T-helper 9 cell (primary cell): ENCODE results near the gene HTT.

Source experiments
- DNase-seq: peaks from one replicate; pipeline ENCODE4 v3.0.0-alpha.2; 2020

HTT gene

DNA sequence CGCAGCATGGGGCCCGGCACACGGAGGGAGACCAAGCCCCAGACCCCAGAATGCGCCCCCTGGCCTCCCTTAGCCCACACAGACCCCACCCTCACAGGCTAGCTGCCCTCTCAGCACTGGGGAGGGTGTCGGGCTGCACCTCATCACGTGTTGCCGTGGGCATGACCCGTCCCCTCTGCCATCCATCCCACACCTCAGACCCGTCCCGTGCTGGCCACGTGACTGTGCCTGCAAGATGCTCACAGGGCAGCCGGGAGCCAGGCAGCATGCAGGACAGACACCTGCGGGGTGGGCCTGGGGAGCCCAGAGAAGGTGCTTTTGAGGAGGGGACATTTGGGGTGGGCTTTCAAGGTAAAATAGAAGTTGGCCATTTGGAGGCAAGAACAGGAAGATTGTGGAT, 179.3 kb downstream of the HTT start:
- DNase-seq: no peak

DNA sequence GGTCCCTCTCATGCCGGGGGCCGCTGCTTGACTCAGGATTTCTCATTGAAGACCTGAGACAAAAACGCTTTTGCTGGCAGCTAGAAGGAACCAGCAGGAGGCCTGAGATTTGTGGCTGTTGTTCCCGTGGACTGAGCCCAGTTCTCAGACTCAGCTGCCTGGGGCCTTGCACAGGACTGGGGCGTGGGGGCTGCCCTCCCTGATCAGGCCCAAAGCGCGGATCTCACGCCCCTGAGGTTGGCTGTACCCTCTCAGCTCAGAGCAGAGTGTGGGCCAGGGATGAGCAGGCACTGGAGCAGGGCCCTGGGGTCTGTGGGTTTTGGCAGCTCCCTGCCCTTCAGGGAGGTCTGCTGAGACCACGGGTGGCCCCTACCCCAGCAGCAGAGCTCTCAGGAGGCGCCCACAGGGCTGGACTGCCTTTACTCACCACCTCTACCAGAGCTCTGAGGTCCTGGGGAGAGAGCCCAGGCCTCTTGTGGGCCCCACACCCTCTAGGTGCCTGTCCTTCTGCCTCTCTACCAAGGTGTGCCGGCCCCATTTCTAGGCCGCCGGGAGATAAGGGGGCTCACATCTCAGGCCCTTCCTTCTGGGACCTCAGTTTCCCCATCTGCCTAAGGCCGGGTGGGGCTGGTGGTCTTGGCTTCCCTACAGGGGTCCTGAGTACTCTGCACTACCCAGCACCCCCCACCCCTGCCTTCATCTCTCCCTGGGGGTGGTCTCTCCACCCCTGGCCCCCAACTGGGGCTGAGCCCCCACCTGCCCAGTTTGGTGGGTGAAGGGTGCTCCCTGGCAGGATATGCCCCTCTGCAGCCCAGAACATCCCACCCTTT, 180.0 kb downstream of the HTT start:
- no peak for DNase-seq

DNA sequence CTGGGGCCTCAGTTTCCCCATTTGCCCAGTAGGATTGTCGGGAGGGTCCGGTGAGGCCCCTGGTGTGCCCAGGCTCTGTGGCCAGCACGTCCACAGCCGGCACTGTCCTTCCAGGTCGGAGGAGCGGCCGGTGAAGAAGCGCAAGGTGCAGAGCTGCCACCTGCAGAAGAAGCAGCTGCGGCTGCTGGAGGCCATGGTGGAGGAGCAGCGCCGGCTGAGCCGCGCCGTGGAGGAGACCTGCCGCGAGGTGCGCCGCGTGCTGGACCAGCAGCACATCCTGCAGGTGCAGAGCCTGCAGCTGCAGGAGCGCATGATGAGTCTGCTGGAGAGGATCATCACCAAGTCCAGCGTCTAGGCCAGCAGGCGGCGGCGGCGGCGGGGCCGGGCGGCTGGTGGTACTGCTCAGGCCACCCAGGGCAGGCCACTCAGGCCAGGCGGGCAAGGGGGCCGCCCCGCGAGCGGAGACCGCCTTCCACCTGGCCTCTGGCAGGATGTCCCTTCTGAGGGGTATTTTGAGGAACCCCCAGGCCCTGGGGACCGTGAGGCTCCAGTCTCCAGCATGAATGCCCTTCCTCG, 181.2 kb downstream of the HTT start:
- no peak for DNase-seq

GRCh38 chr4:3256230-3257102, 182.0 kb downstream of the HTT start:
- no peak for DNase-seq

DNA sequence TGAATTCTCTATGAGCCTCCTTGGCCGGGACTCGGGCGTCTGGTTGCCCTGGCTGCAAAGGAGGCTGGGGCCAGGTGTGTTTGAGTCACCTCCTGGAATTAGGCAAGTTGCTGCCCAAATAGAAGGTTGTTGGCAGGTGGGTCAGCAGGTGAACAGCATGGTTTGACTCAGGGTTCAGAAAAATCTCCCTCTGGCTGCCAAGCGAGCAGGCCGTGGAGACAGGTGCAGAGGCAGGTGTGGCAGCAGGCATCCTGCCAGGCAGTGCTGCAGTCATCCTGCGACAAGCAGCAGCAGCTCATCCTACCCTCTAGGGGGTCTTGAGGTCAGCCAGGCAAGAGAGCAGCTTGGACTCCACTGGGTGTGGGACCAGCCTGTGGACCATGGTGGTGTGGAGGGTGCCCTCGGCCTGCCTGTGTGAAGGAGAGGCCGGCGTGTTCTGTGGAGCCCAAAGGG, 182.6 kb downstream of the HTT start:
- DNase-seq: no peak

DNA sequence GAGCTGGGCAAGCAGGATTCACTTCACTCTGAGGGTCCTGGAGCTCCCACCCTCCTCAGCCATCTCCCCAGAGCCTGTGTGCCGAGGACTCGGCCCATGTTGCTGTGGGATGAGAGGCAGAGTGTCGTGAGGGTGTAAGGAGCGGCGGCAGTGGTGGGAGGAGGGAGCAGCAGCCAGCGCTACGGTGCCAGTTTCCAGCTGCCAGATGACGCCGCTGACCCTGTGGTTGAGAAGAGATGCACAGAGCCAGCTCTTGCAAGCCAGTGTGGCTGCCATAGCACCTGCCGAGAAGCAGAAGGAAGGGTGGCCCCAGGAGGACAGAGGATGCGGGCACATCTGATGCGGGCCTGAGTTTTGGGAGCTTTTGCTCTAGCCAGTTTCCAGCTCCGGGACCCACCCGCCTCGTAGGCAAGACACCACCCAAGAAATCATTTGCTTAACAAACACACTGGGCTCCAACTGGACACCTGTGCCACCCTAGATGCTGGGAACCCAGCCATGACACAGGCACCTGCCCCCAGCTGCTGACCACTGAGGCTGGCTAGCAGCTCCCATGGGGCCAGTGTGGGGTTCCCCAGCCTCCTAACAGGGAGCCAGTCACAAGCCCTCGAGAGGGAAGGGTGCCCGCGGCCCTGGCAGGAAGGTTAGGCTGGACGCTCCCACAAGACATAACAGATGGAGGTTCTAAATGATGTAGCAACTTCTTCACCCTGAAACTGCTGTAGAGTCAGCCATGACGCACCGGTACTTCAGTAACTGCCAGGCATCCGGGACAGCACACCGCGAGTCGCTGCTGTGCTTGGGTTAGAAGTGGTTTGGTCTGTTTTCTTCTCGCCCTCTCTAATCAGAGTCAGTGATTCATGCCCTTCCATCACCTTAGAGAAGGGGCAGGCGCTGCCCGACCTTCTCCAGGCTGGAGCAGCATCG, 183.3 kb downstream of the HTT start:
- DNase-seq: no peak

DNA sequence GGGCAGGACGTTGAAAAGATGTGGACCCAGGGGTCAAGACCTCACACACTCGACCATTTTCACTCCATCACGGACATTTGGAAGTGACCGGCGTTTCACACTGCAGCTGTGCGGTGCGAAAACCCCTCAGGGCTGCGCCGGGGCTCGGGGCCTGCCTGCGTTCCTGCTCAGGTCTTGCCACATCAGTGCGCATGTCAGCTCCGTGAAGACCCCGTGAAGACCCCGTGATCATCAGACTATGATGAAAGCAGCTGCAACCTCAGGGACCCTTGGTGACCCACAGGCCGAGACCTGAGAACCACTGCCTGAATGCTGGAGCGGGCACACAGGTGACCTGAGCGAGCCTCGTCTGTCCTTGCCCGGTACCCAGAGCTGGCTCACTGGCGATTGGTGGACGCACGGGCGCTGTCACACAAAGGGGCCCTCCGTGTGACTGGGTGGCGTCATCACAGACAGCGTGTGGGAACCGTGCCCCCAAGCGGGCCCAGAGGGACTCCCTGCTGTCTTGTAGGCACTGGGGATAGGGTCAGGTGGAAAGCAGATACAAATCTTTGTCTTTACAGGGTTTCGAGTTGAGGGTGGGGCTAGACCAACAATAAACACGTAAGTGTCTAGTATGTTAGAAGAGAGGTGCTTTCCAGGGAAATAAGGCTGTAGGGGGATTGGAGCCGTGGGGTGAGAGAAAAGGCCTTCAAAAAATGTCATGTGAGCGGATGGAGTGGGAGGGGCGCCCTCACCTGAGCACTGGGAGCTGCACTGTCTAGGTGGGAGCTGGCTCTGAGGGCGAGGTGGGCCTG, 187.1 kb downstream of the HTT start:
- no peak for DNase-seq

GRCh38 chr4:3262208-3263052, 187.9 kb downstream of the HTT start:
- no peak for DNase-seq

DNA sequence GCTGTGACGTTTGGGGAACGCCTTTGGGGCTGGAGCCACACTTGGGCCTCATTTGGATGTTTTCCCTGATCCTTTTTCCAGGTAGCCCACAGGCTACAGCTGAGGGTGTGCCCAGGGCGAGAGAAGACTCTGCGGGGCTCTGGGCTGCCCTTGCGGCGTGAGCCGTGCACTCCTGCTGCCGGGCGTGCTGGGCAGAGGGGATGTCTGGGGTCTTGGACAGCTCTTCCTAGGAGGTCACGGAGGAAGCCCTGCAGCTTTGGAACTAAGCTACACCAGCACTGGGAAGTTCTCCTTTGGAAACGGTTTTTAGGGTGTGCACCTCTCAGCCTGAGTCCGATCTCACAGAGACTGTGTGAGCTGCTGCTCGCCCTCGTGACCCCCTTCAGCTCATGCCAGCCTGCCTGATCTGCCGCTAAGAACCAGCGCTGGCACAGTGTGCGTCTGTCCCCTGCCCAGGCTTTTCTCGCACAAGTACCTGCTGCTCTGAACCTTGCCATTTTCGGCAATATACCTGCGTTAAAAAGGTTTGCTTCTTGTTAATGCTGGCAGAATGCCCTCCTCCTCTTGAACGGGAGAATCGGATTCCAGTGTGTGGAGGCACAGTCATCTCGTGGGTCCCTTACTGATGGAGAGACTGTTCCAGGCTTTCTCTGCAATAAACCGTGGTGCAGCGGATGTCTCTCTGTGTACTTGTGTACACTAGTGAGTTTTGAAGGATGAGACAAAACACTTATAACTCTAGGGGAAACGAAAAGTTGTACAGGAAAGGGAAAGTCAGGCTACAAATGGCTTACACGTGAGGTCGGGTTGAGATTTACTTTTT, 188.8 kb downstream of the HTT start:
- no peak for DNase-seq

GRCh38 chr4:3263876-3264193, 189.4 kb downstream of the HTT start:
- DNase-seq: no peak

DNA sequence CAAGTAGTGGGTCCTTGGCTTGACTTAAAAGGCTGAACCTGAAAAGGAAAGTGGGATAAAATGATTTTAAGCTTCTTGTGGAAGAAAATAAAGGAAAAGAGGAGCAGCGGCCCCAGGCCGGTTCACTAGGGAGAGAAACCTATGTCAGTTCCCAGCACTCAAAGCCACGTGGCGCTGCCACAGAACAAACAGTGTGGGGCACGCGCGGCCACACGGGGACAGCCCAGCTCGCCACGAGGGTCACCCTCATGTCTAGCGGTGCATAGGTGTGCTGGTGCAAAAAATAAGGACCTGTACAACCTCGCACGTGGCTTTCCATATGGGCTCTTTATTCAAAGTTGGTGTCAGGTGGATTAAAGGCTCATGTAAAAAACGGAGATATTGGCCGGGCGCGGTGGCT, 191.6 kb downstream of the HTT start:
- DNase-seq: no peak

DNA sequence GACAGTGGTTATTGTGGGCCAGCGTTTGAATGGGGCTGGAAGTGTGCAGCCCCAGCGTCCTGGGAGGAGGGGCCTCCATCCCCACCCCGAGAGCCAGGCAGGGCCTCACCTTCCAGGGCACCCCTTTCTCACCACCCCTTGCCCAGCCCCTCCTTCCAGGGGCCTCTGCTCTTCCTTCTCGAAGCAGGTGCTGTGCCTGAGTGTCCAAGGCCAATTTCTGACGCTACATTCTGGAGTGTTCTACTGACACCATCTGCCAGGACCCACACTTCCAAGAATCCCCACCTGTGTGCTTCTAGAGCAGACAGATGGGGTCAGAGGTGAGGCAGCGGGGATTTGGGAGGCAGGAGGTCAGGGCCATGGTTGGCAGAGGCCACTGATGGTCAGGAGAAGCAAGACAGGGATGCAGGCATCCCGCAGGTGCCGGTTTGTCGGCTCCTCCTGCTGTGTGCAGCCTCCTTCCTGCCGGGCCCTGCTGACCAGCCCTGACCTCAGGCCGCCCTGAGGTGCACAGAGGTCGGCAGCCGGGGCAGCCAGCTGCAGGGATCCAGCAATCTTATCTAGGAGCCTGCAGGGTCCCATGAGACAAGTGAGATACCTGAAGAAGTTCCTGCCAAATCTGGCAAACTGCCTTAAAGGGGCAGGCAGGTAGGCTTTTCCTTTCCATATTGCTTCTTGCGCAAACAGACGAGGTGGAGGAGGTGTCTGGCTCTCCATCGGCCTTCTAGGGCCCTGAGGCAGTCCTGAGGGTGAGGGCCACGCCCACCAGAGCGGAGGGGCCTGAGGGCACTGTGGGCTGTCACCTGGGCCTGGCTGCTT, 193.3 kb downstream of the HTT start:
- no peak for DNase-seq

GRCh38 chr4:3268395-3269104, 194.1 kb downstream of the HTT start:
- DNase-seq: no peak

GRCh38 chr4:3269105-3269927, 194.8 kb downstream of the HTT start:
- DNase-seq: no peak

DNA sequence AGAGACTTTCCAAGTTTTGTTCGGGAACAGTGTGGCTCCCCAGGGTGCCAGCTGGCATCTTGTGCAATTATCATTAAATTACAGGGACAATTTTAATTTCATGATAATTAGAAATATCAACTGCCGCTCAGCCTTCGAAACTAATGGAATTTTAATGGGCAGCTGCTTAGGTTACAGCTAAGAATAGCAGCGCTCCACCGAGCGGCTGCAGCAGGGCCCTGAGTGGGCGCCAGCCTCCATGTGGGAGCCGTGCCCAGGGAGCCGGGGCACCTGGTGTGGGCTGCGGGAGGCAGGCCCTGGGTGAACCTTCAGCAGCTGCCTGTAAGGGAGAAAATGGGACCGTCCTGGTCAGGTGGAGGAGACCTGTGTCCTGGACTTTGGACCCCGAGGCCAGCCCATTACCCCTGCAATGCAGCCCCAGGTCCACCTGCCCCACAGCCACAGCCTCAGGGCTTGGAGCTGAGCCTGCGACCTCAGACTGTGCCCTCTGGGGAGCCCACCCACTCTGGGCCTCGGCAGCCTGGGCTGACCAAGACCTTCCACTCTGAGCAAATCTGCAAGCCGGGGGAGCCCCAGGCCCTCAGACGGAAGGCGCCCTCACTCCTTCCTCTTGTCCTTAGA, 195.6 kb downstream of the HTT start:
- DNase-seq: no peak

- DNase-seq: no peak
These were observed 196.7 kb downstream of the HTT start for GRCh38 chr4:3271131-3271530.

GRCh38 chr4:3276986-3277385, 202.5 kb downstream of the HTT start:
- DNase-seq: no peak
